Neural cell (in vitro differentiated cells): Measurements from ENCODE around the gene DYNC2H1. TPM values are rescaled to one million over a fixed set of nuclear protein-coding genes. Genes with fewer than 3 reads are reported as not detected.

ENCODE experiments used
- H2AFZ ChIP-seq: fragments of 200-600, 300-800 bp; sonication (generic), shearing (Covaris generic); 2 replicates; pipeline ENCODE4 v1.6.0; 2014; ENCODE audit warnings: low read depth, mild to moderate bottlenecking, antibody characterized with exemption, low read length, moderate library complexity
- H3F3A ChIP-seq: fragments of 200-600 bp; shearing (Covaris generic); 2 replicates; pipeline ENCODE4 v1.6.1; 2016; ENCODE audit warnings: mild to moderate bottlenecking, moderate library complexity, mixed read lengths, antibody characterized with exemption, low read length; ENCODE audit not compliant: insufficient read depth, poor library complexity, severe bottlenecking
- H3K27ac ChIP-seq: fragments of 200-600, 300-800 bp; sonication (generic), shearing (Covaris generic); 2 replicates; pipeline ENCODE4 v1.5.1; 2014; ENCODE audit warnings: mild to moderate bottlenecking, low read length, moderate library complexity
- H3K27me3 ChIP-seq: fragments of 300-800, 200-600 bp; sonication (generic), shearing (Covaris generic); 2 replicates; pipeline ENCODE4 v1.6.0; 2014; ENCODE audit warnings: mild to moderate bottlenecking, low read depth, low read length, moderate library complexity; ENCODE audit not compliant: insufficient read depth
- H3K36me3 ChIP-seq: fragments of 300-800, 200-600 bp; sonication (generic), shearing (Covaris generic); 2 replicates; pipeline ENCODE4 v1.5.1; 2014; ENCODE audit warnings: mild to moderate bottlenecking, antibody characterized with exemption, low read length, moderate library complexity; ENCODE audit not compliant: insufficient read depth
- H3K4me2 ChIP-seq: fragments of 300-800, 200-600 bp; sonication (generic), shearing (Covaris generic); 2 replicates; pipeline ENCODE4 v1.6.0; 2014; ENCODE audit warnings: mild to moderate bottlenecking, low read length
- H3K4me3 ChIP-seq: fragments of 300-800, 200-600 bp; sonication (generic), shearing (Covaris generic); 2 replicates; pipeline ENCODE4 v1.5.1; 2014; ENCODE audit warnings: mild to moderate bottlenecking, low read length, moderate library complexity
- H3K79me2 ChIP-seq: fragments of 200-600 bp; shearing (Covaris generic); replicated peaks from 2 replicates; pipeline ENCODE4 v1.6.0; 2014; ENCODE audit warnings: mild to moderate bottlenecking, low read length, moderate library complexity; ENCODE audit not compliant: insufficient read depth
- H3K9ac ChIP-seq: fragments of 300-800, 200-600 bp; sonication (generic), shearing (Covaris generic); 2 replicates; pipeline ENCODE4 v1.6.1; 2016; ENCODE audit warnings: mild to moderate bottlenecking, low read length, mixed read lengths
- H3K9me2 ChIP-seq: fragments of 200-600 bp; shearing (Covaris generic); 2 replicates; pipeline ENCODE4 v1.6.1; 2016; ENCODE audit warnings: mild to moderate bottlenecking, low read length, mixed read lengths; ENCODE audit not compliant: insufficient read depth
- H3K9me3 ChIP-seq: fragments of 200-600, 300-800 bp; sonication (generic), shearing (Covaris generic); 2 replicates; pipeline ENCODE4 v1.6.1; 2016; ENCODE audit warnings: mild to moderate bottlenecking, mixed run types, low read length, moderate library complexity, mixed read lengths
- H4K20me1 ChIP-seq: fragments of 200-600 bp; shearing (Covaris generic); 2 replicates; pipeline ENCODE4 v1.6.1; 2016; ENCODE audit warnings: mild to moderate bottlenecking, mixed run types; ENCODE audit not compliant: insufficient read depth
- EP300 ChIP-seq: fragments of 450-650 bp; conservative IDR thresholded peaks from 2 replicates; pipeline ENCODE4 v1.6.1; 2014; ENCODE audit warnings: antibody characterized with exemption, mild to moderate bottlenecking, moderate library complexity; ENCODE audit not compliant: poor library complexity, severe bottlenecking
- EZH2 ChIP-seq: fragments of 200-600, 300-800 bp; shearing (Covaris generic), sonication (generic); IDR thresholded peaks from 2 replicates; pipeline ENCODE4 v1.6.1; 2014; ENCODE audit warnings: antibody characterized with exemption, low read length, borderline replicate concordance, mild to moderate bottlenecking; ENCODE audit not compliant: insufficient read depth, poor library complexity, severe bottlenecking
- MXI1 ChIP-seq: fragments of 450-650 bp; conservative IDR thresholded peaks from 2 replicates; pipeline ENCODE4 v1.6.1; 2014; ENCODE audit warnings: antibody characterized with exemption, mild to moderate bottlenecking; ENCODE audit not compliant: poor library complexity, severe bottlenecking
- POLR2AphosphoS5 ChIP-seq: IDR thresholded peaks from 2 replicates; pipeline ENCODE4 v1.6.1; 2012
- RAD21 ChIP-seq: fragments of 450-650 bp; conservative IDR thresholded peaks from 2 replicates; pipeline ENCODE4 v1.6.1; 2014; ENCODE audit warnings: antibody characterized with exemption, mild to moderate bottlenecking, moderate library complexity
- SMC3 ChIP-seq: fragments of 450-650 bp; conservative IDR thresholded peaks from 2 replicates; pipeline ENCODE4 v1.6.1; 2014; ENCODE audit warnings: antibody characterized with exemption, mild to moderate bottlenecking, moderate library complexity; ENCODE audit not compliant: poor library complexity
- TAF1 ChIP-seq: IDR thresholded peaks from 2 replicates; pipeline ENCODE4 v1.6.1; 2012; ENCODE audit warnings: low read depth
- polyA plus RNA-seq: library from polyadenylated mRNA; depleted of rRNA; stranded (reverse); fragments of >200 nt; gene quantifications from 2 replicates; pipeline ENCODE4 v1.2.3, GENCODE V29; 2014
- TF ChIP-seq, protein P1 (sequence below): fragments of 450-650 bp; IDR thresholded peaks from 2 replicates; pipeline ENCODE4 v1.5.1; 2014; ENCODE audit warnings: antibody characterized with exemption, mild to moderate bottlenecking, moderate library complexity; ENCODE audit not compliant: poor library complexity, severe bottlenecking
- TF ChIP-seq, protein P2 (sequence below): IDR thresholded peaks from 2 replicates; pipeline ENCODE4 v1.6.1; 2012; ENCODE audit warnings: borderline replicate concordance

Gene DYNC2H1
- polyA plus RNA-seq, 1 donor from 2014 or later, result 14.1 TPM

DNA sequence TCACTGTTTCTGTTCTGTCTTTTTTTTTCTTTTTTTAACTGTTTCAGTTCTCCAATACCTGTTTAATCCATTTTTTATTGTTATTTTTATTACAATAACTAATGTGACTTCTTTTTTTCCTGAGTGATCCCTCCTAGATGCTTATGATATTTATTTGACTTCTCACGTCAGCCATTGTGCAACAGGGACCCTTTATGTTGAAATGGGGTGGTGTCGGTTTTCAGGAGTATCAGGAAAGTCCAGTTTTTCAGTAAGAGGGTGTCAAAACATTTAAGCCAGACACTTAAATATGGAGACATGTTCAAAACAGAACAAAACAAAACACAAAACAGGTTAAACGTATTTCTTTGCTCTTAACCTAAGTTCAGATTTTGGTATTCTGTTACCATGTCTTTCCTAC, 418.8 kb downstream of the DYNC2H1 start:
- Histone ChIP-seq H3K4me3 (no peak overlapping the region), H3K9me2 (no peaks in the 10 kb centered on the region), H3K9ac (no peak overlapping the region), H3K4me2 (no peak overlapping the region), H3K27me3 (no peaks in the 10 kb centered on the region), H3K9me3 (no peaks in the 10 kb centered on the region), H3K36me3 (no peaks in the 10 kb centered on the region), H2AFZ (no peak overlapping the region), H4K20me1 (no peaks in the 10 kb centered on the region), H3K79me2 (no peaks in the 10 kb centered on the region), H3K27ac (no peak overlapping the region), H3F3A (no peaks in the 10 kb centered on the region)
- TF ChIP-seq RAD21 (no peak), EP300 (no peak), SMC3 (no peak), EZH2 (no peak), TAF1 (no peak), POLR2AphosphoS5 (no peak), MXI1 (no peak)
- TF ChIP-seq, protein P1, sequence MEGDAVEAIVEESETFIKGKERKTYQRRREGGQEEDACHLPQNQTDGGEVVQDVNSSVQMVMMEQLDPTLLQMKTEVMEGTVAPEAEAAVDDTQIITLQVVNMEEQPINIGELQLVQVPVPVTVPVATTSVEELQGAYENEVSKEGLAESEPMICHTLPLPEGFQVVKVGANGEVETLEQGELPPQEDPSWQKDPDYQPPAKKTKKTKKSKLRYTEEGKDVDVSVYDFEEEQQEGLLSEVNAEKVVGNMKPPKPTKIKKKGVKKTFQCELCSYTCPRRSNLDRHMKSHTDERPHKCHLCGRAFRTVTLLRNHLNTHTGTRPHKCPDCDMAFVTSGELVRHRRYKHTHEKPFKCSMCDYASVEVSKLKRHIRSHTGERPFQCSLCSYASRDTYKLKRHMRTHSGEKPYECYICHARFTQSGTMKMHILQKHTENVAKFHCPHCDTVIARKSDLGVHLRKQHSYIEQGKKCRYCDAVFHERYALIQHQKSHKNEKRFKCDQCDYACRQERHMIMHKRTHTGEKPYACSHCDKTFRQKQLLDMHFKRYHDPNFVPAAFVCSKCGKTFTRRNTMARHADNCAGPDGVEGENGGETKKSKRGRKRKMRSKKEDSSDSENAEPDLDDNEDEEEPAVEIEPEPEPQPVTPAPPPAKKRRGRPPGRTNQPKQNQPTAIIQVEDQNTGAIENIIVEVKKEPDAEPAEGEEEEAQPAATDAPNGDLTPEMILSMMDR, result no peak
- TF ChIP-seq, protein P2, sequence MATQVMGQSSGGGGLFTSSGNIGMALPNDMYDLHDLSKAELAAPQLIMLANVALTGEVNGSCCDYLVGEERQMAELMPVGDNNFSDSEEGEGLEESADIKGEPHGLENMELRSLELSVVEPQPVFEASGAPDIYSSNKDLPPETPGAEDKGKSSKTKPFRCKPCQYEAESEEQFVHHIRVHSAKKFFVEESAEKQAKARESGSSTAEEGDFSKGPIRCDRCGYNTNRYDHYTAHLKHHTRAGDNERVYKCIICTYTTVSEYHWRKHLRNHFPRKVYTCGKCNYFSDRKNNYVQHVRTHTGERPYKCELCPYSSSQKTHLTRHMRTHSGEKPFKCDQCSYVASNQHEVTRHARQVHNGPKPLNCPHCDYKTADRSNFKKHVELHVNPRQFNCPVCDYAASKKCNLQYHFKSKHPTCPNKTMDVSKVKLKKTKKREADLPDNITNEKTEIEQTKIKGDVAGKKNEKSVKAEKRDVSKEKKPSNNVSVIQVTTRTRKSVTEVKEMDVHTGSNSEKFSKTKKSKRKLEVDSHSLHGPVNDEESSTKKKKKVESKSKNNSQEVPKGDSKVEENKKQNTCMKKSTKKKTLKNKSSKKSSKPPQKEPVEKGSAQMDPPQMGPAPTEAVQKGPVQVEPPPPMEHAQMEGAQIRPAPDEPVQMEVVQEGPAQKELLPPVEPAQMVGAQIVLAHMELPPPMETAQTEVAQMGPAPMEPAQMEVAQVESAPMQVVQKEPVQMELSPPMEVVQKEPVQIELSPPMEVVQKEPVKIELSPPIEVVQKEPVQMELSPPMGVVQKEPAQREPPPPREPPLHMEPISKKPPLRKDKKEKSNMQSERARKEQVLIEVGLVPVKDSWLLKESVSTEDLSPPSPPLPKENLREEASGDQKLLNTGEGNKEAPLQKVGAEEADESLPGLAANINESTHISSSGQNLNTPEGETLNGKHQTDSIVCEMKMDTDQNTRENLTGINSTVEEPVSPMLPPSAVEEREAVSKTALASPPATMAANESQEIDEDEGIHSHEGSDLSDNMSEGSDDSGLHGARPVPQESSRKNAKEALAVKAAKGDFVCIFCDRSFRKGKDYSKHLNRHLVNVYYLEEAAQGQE, result no peak

DNA sequence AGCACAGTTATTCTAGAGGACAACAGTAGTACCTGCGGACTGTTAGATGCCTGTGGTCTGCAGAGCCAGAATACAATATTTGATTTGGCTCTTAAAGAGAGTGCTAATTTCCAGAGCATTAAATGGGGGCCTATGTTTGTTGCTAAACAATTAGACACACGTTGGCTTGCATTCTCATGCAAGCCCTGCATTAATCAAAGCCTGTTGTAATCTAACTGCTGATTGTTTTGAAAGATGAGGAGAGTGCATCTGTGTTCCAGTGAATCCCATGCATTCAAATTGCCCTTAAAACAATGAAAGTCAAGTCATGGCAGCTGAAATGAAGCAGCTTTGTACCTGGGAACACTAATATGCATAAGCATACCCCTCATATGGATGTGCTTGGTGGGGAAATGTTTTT, 419.4 kb downstream of the DYNC2H1 start:
- Histone ChIP-seq H3K4me2 (no peak overlapping the region), H3K9ac (no peak overlapping the region)
- TF ChIP-seq EP300 (no peak), POLR2AphosphoS5 (no peak), SMC3 (no peak)
- TF ChIP-seq, protein P2, result no peak

More for the DNA sequence above, 419.4 kb downstream of the DYNC2H1 start:
- H3K9me2 ChIP-seq, result no peaks in the 10 kb centered on the region
- no peak overlapping the region for H3K4me3 ChIP-seq
- H2AFZ ChIP-seq, result no peak overlapping the region
- no peaks in the 10 kb centered on the region for H3F3A ChIP-seq
- H3K9me3 ChIP-seq, result no peaks in the 10 kb centered on the region
- H3K27ac ChIP-seq, result no peak overlapping the region
- no peaks in the 10 kb centered on the region for H3K27me3 ChIP-seq
- H3K36me3 ChIP-seq, result no peaks in the 10 kb centered on the region
- no peaks in the 10 kb centered on the region for H3K79me2 ChIP-seq
- no peaks in the 10 kb centered on the region for H4K20me1 ChIP-seq
